NCI-H345 treated with DMSO at 0.1 percent for 48 hours (cell line): Measurements from ENCODE around the gene PSTPIP1.
"Not testable (repeated sequence)": the region's sequence is repeated elsewhere in the genome, so short reads cannot be mapped to it uniquely, and the experiment has no call there.

ENCODE experiments used
- DNase-seq: peaks from one replicate; lab custom pipeline; 2025; ENCODE audit not compliant: unreplicated experiment; lab: John Stamatoyannopoulos, UW

PSTPIP1 gene

DNA sequence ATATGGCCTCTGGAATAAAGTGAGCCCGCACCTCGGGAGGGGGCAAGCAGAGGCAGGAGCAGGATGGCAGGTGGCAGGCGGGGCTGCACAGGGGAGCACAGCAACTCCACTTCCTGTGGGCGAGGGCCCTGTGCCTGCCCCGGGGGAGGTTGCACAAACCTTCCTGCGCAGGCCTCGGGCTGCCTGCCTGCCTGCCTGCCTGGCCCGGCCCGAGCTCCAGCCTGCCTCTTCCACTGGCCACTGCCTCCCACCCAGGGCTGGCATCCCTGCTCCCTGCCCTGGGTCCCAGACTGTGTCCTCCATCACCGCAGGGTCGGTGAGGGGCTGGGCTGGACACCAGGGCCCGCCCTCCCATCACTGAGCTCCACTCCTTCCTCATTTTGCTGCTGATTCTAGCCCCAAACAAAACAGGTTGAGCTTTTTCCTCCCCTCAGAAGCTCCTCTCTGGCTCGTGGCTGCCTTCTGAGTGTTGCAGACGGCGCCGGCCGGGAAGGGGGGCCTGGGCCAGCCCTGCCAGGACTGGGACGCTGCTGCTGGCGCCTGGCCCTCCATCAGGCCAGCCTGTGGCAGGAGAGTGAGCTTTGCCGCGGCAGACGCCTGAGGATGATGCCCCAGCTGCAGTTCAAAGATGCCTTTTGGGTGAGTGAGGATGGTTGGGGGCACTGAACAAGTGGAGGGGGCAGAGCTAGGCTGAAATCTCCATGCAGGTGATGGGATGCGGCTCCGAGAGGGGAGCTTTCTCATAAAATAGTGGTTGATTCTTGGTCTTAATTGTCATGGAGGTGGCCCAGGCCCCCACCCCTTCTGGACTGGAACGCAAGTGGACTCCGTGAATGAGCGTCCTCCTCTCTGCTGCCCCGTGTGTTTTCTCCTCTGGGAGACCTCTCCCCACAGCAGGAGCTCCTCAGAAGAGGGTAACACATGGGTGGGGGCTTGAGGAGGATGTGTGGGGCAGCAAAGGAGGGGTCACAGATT lies at the start of gene PSTPIP1:
Gene PSTPIP1, plus strand, starts transcription at position 156 of the 975 bp plus-strand sequence. Its CDS starts 448 bp downstream, at position 604.
- DNase-seq, result no peak

DNA sequence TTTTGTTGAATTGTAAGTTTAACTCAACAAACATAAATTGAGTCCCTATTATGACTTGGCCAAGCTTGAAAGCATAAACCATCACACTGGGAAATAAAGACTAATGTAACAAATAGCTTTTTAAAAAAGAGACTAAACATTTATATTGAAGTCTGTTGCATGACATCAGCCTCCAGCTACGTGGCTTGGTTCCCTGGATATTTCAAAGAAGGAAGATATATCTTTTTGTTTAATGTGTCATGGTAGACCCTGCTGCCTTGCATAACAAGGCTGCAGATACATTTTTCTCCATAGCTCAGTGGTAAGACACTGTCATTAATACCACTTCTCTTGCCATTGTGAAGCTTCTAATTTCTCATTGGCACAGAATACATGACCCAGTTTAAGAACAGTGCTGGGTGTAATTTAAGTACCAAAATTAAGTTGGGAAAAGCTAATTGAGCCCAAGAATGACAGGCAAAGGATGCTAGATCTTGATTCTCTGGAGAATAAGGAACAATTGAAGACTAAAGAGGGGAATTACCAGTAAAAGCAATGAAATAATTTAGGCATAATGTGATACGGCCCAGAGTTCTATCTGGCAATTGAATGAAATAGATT lies 49.3 kb upstream of the PSTPIP1 start:
- DNase-seq, result no peak

DNA sequence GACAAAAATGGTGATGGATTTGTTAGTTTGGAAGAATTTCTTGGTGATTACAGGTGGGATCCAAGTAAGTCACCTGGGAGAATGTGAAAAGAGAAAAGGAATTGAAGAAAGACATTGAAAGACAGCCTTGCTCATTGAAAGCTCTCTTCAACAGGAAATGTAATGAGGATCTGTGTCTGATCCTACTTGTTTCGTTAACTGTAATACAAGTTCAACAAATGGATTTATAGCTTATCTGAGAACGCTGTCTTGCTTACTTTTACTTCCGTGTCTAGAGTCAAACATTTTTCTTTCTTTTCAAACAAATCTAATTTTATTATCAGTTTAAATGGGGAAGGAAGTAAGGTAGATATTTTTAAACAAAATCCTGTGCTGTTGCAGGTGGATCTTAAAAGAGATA lies 47.5 kb upstream of the PSTPIP1 start:
- no peak for DNase-seq

- DNase-seq, result no peak
Observed at GRCh38 chr15:76951220-76951619, 43.7 kb upstream of the PSTPIP1 start.

DNA sequence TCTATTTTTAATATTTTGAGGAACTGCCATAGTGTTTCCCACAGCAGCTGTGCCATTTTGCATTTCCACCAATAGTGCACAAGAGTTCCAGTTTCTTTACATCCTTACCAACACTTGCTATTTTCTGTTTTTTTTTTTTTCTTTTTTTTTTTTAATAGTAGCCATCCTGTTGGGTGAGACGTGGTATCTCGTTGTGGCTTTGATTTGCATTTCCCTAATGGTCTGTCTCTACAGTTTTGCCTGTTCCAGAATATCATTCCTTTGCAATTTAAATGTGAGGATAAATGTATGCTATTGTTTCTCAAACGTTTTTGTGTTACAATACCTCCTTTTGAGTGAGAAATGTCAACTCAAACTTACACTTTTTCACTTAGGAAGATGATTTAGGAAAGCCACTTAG lies 41.0 kb upstream of the PSTPIP1 start:
- no peak for DNase-seq

DNA sequence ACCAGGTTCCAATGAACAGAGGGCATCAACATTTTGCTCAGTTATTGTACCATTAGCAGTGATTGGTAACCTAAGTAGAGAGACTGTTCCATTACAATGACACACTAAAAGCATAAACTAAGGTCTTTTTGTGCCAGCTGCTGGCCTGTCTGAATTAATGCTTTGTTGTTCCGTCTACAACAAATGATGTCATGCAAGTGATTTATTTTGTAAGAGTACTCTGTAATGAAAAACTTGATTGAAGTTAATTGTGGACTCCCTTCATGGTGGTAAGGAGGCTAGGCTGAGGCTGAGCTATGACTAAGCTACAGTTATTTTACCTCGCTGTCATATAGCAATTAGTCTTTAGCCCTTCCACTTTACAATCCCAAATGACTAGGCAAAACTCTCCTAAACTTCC lies 40.2 kb upstream of the PSTPIP1 start:
- no peak for DNase-seq

DNA sequence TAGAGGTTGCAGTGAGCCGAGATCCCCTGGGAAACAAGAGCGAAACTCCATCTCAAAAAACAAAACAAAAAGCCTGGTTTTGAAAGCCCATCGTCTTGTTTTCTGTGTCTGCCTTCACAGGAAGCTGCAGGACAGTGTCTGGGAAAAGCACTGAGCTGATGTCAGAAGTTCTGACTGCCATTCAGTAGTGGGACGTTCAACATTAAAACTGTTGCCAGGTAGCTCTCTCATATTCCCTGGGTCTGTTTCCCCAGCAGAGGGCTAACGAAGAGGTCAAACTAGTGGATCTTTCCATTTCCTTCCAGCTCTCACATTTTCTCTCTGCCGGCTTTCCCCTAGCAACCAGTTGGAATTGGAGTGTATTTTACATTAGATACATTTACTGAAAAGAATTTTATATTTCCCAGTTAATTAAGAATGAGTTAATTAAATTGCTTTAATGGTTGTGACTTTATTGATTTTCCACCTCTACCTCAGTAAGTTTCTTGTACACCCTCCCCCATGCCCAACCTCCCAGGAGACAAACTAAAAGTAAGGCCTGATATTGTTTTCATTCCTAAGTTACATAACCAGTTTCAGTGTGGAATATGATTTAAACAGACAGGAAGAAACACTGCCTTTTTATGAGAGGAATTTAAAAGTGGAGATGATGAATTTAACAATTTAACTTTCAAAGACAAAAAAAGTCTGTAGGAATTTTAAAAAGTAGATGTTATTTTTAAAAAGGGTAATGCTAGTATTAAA lies 33.5 kb upstream of the PSTPIP1 start:
- DNase-seq, result no peak

GRCh38 chr15:76962337-76963013 lies 32.5 kb upstream of the PSTPIP1 start:
- no peak for DNase-seq

GRCh38 chr15:76963596-76963995 lies 31.3 kb upstream of the PSTPIP1 start:
- no peak for DNase-seq

DNA sequence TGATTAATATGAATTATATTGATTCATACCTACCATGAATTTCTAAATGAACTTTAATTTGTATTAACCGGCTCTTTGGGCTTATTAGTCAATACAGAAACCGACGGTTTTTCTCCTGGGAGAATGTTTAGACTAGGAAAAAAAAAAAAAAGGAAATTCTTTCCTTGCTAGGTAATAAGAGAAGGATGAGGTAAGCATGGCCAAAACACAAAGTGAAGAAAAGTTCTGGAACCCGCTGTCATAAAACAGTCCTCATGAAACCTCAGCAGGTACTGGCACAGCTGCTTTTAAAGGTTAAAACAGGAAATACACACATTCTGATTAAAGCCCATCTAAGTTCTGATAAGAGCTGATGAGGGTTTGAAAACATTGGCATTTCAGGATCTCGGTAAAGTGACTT lies 30.8 kb upstream of the PSTPIP1 start:
- no peak for DNase-seq

DNA sequence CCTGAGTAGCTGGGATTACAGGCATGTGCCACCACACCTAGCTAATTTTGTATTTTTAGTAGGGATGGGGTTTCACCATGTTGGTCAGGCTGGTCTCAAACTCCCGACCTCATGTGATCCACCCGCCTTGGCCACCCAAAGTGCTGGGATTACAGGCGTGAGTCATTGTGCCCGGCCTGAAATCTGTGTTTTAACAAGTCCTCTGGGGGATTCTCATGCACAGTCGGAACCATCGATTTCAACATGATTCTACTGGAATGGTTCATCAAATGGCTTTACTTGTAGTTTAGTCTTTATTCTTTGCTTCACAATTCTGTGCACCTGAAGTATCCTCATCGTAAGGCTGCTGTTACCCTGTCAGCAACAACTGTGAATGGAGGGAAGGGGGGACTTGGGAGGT lies 28.9 kb upstream of the PSTPIP1 start:
- DNase-seq, result not testable (repeated sequence)

DNA sequence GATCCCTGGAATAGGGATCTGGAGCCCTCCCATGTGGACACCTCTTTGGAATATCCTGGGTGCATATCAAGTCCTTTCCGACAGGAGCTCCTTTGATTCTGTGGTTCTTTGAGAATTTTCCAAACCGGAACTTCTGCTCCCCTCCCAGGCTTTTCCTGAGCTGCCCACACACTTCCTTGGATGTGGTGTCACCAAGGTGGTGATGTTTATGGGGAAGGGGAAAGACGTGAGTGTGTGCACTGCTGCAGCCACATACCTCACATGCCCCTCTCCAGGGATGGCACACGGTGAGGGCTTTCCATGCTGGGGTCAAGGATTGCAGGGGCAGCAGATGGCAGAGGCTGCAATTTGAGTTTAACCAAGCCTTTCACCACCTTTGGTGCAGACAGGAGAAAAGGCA lies 27.9 kb upstream of the PSTPIP1 start:
- no peak for DNase-seq

DNA sequence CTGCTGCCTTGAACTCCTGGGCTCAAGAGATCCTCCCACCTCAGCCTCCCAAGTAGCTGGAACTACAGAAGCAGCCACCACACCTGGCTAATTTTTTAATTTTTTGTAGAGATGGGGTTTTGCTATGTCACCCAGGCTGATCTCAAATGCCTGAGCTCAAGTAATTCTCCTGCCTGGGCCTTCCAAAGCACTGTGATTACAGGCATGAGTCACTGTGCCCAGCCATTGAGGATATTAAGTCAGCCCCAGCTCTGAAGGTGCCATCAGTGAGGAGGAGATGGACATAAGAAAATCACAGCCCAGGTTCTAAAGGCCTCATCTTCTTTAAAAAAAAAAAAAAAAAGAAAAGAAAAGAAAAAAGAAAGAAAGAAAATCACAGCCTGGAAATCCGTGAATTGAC lies 26.6 kb upstream of the PSTPIP1 start:
- no peak for DNase-seq

- no peak for DNase-seq
Observed at GRCh38 chr15:76972389-76973361, 22.3 kb upstream of the PSTPIP1 start.

- DNase-seq, result no peak
Observed at GRCh38 chr15:76973362-76973743, 21.6 kb upstream of the PSTPIP1 start.

- no peak for DNase-seq
Observed at GRCh38 chr15:76973906-76974305, 21.0 kb upstream of the PSTPIP1 start.

GRCh38 chr15:76974456-76975036 lies 20.4 kb upstream of the PSTPIP1 start:
- DNase-seq, result no peak

- no peak for DNase-seq
Observed at GRCh38 chr15:76976141-76976540, 18.8 kb upstream of the PSTPIP1 start.

- no peak for DNase-seq
Observed at GRCh38 chr15:76976572-76977270, 18.2 kb upstream of the PSTPIP1 start.
